Vagina (tissue), 2 donors: ENCODE results near the gene ACACA.

Source experiments
- CTCF ChIP-seq, 3 experiments: fragments of 450-650 bp in 2 of 3; fragments of 200-600 bp in 1 of 3; sonication (generic) in 1 of 3; IDR thresholded peaks; one replicate each; pipeline ENCODE4 v1.5.1; 2017 to 2019; ENCODE audit warnings: antibody characterized with exemption in 3 of 3, mild to moderate bottlenecking in 2 of 3, moderate library complexity in 2 of 3
- POLR2A ChIP-seq, 2 donors: fragments of 450-650 bp; IDR thresholded peaks; one replicate each; pipeline ENCODE4 v1.6.1; 2017; ENCODE audit warnings: antibody characterized with exemption in 2 of 2, mild to moderate bottlenecking in 2 of 2, moderate library complexity in 2 of 2
- POLR2AphosphoS5 ChIP-seq, 2 donors: sonication (generic); formaldehyde crosslinking; IDR thresholded peaks; one replicate each; pipeline ENCODE4 v1.9.0; 2017; ENCODE audit warnings: antibody characterized with exemption in 2 of 2, mild to moderate bottlenecking in 2 of 2, low read depth in 1 of 2; ENCODE audit not compliant: insufficient read depth in 1 of 2

- TF ChIP-seq CTCF (IDR thresholded peaks at IDR 0.05) (no peak), POLR2A (IDR thresholded peaks at IDR 0.05) (no peak), POLR2AphosphoS5 (IDR thresholded peaks at IDR 0.05; ENCODE audit: insufficient read depth in 1 of 2, low read depth in 1 of 2) (no peak)
Measured at GRCh38 chr17:37041932-37042331, 364.7 kb downstream of the ACACA start.
